AG04449 (cell line): Measurements from ENCODE around the gene KLHL13.
"Not testable (repeated sequence)": the region's sequence is repeated elsewhere in the genome, so short reads cannot be mapped to it uniquely, and the experiment has no call there.

Source experiments
- CTCF ChIA-PET: fragments of 350-600 bp; formaldehyde crosslinking; extraction: SDS; loops from one replicate; lab custom pipeline; 2021; ENCODE audit warnings: antibody characterized with exemption; lab: Yijun Ruan, JAX
- POLR2A ChIA-PET: fragments of 400-600, 350-600 bp; formaldehyde crosslinking; extraction: SDS; loops from one replicate; lab custom pipeline; 2020; ENCODE audit warnings: antibody characterized with exemption, inconsistent platforms; lab: Yijun Ruan, JAX
- DNase-seq: peaks from one replicate; pipeline ENCODE4 v3.0.0-alpha.2; 2010; ENCODE audit warnings: low read depth, low spot score
- H3K4me3 ChIP-seq: 2 replicates; pipeline ENCODE4 v1.5.1; 2011; ENCODE audit warnings: low read depth, mild to moderate bottlenecking, control low read depth, low read length
- CTCF ChIP-seq: IDR thresholded peaks from one replicate; pipeline ENCODE4 v1.5.1; 2011; ENCODE audit warnings: mild to moderate bottlenecking, moderate library complexity, low read length, control low read depth, inconsistent platforms; ENCODE audit not compliant: insufficient read depth; ENCODE audit errors: missing control alignments

The KLHL13 gene

DNA sequence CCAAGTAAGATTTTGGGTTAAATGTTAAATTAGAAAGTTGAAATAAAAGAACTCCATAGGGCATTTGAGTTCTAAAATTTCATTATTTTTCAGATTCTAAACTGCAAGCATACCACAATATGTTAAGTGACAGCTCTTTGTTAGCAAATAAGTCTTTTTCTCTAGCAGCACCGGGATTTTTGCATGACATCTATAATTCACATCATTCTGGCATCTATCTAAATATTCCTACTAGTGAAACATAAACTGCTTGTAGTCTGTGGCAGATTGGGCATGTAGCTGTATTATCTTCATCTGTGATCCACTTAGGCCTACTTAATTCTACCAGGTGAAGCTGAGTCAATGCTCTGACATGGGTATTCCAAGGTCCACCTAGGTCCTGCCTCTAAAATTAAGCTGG is 32.1 kb upstream of the KLHL13 start:
- no peak for TF ChIP-seq CTCF
- no peak overlapping the region for H3K4me3 ChIP-seq
- DNase-seq, result no peak
- ChIA-PET POLR2A (no interaction called here), CTCF (no interaction called here)

DNA sequence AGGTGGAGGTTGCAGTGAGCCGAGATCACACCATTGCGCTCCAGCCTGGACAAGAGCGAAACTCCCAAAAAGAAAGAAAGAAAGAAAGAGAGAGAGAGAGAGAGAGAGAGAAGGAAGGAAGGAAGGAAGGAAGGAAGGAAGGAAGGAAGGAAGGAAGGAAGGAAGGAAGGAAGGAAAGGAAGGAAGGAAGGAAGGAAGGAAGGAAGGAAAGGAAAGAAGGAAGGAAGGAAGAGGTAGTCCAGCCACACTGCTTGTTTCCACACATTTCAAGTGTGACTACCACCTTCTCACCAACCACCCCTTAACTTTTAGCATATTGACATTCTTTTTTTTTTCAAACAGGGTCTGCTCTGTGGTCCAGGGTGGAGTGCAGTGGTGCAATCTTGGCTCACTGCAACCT is 31.2 kb upstream of the KLHL13 start:
- H3K4me3 ChIP-seq, CTCF ChIA-PET, DNase-seq, POLR2A ChIA-PET: not testable (repeated sequence)

DNA sequence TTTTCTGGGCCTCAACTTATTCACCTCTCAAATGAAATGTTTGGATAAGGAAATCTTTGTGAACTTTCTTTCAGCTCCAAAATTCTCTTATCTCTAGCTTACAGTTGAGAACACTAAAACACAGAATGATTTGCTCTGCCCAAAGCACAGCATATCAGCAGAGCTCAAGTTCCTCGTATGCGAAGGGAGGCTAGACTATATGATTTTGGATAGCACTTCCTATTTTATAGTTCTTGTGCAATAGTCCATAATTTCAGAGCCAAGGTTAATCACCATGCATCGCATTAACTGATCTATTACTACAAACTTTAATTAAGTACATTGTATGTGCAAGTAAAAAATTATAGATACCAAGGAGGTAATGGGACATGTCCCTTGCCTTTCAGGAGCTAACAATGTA is 27.0 kb upstream of the KLHL13 start:
- DNase-seq, result no peak
- TF ChIP-seq CTCF, result no peak
- CTCF ChIA-PET, result no interaction called here
- POLR2A ChIA-PET, result no interaction called here
- no peak overlapping the region for H3K4me3 ChIP-seq

- TF ChIP-seq CTCF, result no peak
These were observed 14.7 kb upstream of the KLHL13 start for GRCh38 chrX:118131336-118131735.

GRCh38 chrX:118129681-118130080 is 13.1 kb upstream of the KLHL13 start:
- ChIA-PET POLR2A (no interaction called here), CTCF (no interaction called here)
- no peak for TF ChIP-seq CTCF
- no peak for DNase-seq
- no peak overlapping the region for H3K4me3 ChIP-seq

More at GRCh38 chrX:118131336-118131735, 14.7 kb upstream of the KLHL13 start:
- no peak overlapping the region for H3K4me3 ChIP-seq
- no peak for DNase-seq
- ChIA-PET CTCF (no interaction called here), POLR2A (no interaction called here)

DNA sequence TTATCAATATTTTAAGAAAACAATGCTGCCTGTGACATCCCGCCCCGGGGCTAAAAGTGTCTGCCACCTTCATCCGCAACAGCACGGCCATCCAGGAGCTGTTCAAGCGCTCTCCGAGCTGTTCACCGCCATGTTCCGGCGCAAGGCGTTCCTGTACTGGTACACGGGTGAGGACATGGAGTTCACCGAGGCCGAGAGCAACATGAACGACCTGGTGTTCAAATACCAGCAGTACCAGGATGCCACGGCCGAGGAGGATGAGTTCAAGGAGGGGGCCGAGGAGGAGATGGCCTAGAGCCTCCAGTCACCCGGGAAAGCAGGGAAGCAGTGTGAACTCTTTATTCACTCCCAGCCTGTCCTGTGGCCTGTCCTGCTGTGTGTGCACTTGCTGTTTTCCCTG is 12.1 kb upstream of the KLHL13 start:
- no peak for DNase-seq
- ChIA-PET POLR2A (no interaction called here), CTCF (no interaction called here)
- no peak overlapping the region for H3K4me3 ChIP-seq
- no peak for TF ChIP-seq CTCF

DNA sequence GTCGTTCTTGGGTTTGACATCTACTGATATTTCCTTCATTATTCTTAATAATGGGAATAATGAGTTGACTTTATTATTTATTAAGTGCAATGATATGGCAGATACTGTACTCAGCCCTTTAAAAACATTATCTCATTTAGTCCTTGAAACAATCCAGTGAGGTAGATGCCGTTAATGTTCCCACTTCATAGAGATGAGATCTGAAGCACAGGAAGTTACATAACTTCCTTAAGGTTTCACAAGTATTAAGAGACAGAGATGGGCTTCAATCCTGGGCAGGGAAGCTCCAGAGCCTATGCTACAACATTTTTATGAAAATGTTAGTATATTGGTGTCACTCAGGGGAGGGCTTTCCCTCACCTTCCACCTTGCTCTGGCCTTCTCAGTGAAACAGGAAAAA is 9.7 kb upstream of the KLHL13 start:
- ChIA-PET POLR2A (no interaction called here), CTCF (no interaction called here)
- H3K4me3 ChIP-seq, result no peak overlapping the region
- DNase-seq, result no peak
- no peak for TF ChIP-seq CTCF

- H3K4me3 ChIP-seq, CTCF ChIA-PET, POLR2A ChIA-PET, DNase-seq: not testable (repeated sequence)
These were observed 7.6 kb upstream of the KLHL13 start for GRCh38 chrX:118124243-118124642.
